HepG2 (cell line): ENCODE data around the gene PSPH. TPM values are rescaled to one million over a fixed set of nuclear protein-coding genes. Genes with fewer than 3 reads are reported as not detected.

ENCODE experiments used
- ARNT2 ChIP-seq: sonication (generic); formaldehyde crosslinking; IDR thresholded peaks from 2 replicates; pipeline ENCODE4 v1.8.0; 2022; ENCODE audit warnings: mild to moderate bottlenecking, low read depth, missing genetic modification reagents, moderate library complexity
- CC2D1A ChIP-seq: sonication (generic); formaldehyde crosslinking; IDR thresholded peaks from 2 replicates; pipeline ENCODE4 v1.8.1; 2023; ENCODE audit warnings: mild to moderate bottlenecking, missing genetic modification reagents
- MBD4 ChIP-seq: IDR thresholded peaks from 2 replicates; pipeline ENCODE4 v1.6.1; 2012; ENCODE audit warnings: low read length, inconsistent platforms, borderline replicate concordance
- REL ChIP-seq: sonication (generic); formaldehyde crosslinking; conservative IDR thresholded peaks from 2 replicates; pipeline ENCODE4 v1.8.0; 2022; ENCODE audit warnings: mild to moderate bottlenecking, missing genetic modification reagents, moderate library complexity
- RFXANK ChIP-seq: IDR thresholded peaks from 2 replicates; pipeline ENCODE4 v1.6.1; 2016
- SMYD3 ChIP-seq: sonication (generic); formaldehyde crosslinking; IDR thresholded peaks from 2 replicates; pipeline ENCODE4 v1.8.1; 2023; ENCODE audit warnings: mild to moderate bottlenecking, missing genetic modification reagents
- SP4 ChIP-seq: sonication (generic); formaldehyde crosslinking; IDR thresholded peaks from 2 replicates; pipeline ENCODE4 v1.8.1; 2023; ENCODE audit warnings: mild to moderate bottlenecking, missing genetic modification reagents
- ZBTB7B ChIP-seq: sonication (generic); formaldehyde crosslinking; IDR thresholded peaks from 2 replicates; pipeline ENCODE4 v1.4.0; 2020; ENCODE audit warnings: missing genetic modification reagents
- ZNF225 ChIP-seq: sonication (generic); formaldehyde crosslinking; IDR thresholded peaks from 2 replicates; pipeline ENCODE4 v1.4.0; 2020; ENCODE audit warnings: mild to moderate bottlenecking, missing genetic modification reagents
- ZNF3 ChIP-seq: IDR thresholded peaks from 2 replicates; pipeline ENCODE4 v1.7.0; 2017; ENCODE audit warnings: inconsistent platforms
- ZNF616 ChIP-seq: sonication (generic); formaldehyde crosslinking; IDR thresholded peaks from 2 replicates; pipeline ENCODE4 v1.5.0; 2020; ENCODE audit warnings: low read depth, mild to moderate bottlenecking, missing genetic modification reagents
- ZNF678 ChIP-seq: sonication (generic); formaldehyde crosslinking; IDR thresholded peaks from 2 replicates; pipeline ENCODE4 v1.4.0; 2020; ENCODE audit warnings: mild to moderate bottlenecking, missing genetic modification reagents
- ZNF768 ChIP-seq: sonication (generic); formaldehyde crosslinking; IDR thresholded peaks from 2 replicates; pipeline ENCODE4 v1.4.0; 2020; ENCODE audit warnings: missing genetic modification reagents
- ZNF773 ChIP-seq: sonication (generic); formaldehyde crosslinking; IDR thresholded peaks from 2 replicates; pipeline ENCODE4 v1.4.0; 2020; ENCODE audit warnings: missing genetic modification reagents, borderline replicate concordance
- ZNF788 ChIP-seq: sonication (generic); formaldehyde crosslinking; IDR thresholded peaks from 2 replicates; pipeline ENCODE4 v1.5.0; 2020; ENCODE audit warnings: mild to moderate bottlenecking, missing genetic modification reagents, borderline replicate concordance
- polyA plus RNA-seq, 8 experiments: library from polyadenylated mRNA; depleted of rRNA in 3 of 8; stranded (reverse) in 7 of 8; unstranded in 1 of 8; fragments of >200 nt; fragmentation: Illumina TruSeq in 4 of 8; extraction: Trizol in 4 of 8; gene quantifications; 2 replicates each; pipeline versions ENCODE4 v1.2.1 to v1.2.3, GENCODE V29; 2011 to 2016; ENCODE audit warnings: low read depth in 4 of 8, missing spikeins in 1 of 8, mixed read lengths in 1 of 8; ENCODE audit not compliant: insufficient read depth in 1 of 8
- total RNA-seq, 5 experiments: library from RNA; depleted of rRNA; stranded (reverse); fragments of >200 nt; fragmentation: Illumina TruSeq; extraction: Trizol; gene quantifications; 2 replicates each; pipeline ENCODE4 v1.2.3, GENCODE V29; 2016; ENCODE audit warnings: low read depth in 1 of 5
- TF ChIP-seq, protein P1 (sequence below): sonication (generic); formaldehyde crosslinking; IDR thresholded peaks from 2 replicates; pipeline ENCODE4 v1.5.0; 2020; ENCODE audit warnings: mild to moderate bottlenecking, missing genetic modification reagents
- TF ChIP-seq, protein P2 (sequence below), 2 experiments: fragments of 450-650 bp in 1 of 2; sonication (generic) in 1 of 2; formaldehyde crosslinking in 1 of 2; IDR thresholded peaks; 2 replicates each; pipeline versions ENCODE4 v1.6.1 to v1.8.0; 2016 to 2022; ENCODE audit warnings: antibody characterized with exemption in 1 of 2, mild to moderate bottlenecking in 1 of 2, missing genetic modification reagents in 1 of 2

The PSPH gene
- total and polyA plus RNA-seq, 2 of the 13 experiments (the other 11 are each of a cell fraction or from before 2014, with no cell fraction given): 85.5 to 124 TPM

DNA sequence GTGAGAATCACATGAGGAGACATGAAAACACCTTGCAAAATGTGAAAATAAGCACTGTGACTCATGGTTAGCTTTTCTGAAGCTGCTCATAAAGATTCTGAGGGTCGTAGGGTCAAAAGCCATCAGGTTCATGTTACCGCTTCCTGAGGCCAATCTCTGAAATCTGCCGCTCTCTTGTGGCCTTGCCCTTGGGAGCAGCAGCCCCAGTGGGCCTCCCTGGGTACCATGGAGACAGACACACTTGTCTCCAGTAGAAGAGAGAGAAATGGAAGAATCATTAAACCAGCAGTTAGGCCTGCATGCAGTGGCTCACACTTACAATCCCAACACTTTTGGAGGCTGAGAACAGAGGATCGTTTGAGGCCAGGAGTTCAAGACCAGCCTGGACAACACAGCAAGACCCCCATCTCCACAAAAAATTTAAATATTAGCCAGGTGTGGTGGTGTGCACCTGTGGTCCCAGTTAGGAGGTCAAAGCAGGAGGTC, 44.0 kb downstream of the PSPH start (continued):
- TF ChIP-seq ZBTB7B (CRISPR knock-in tag) (peak; percentile 89), ZNF225 (CRISPR knock-in tag) (no peak), ZNF3 (CRISPR knock-in tag) (no peak), ZNF616 (CRISPR knock-in tag) (no peak), CC2D1A (CRISPR knock-in tag) (no peak), REL (CRISPR knock-in tag) (no peak), ZNF678 (no peak), ZNF788 (CRISPR knock-in tag) (peak; percentile 53; the same call in 1 of the 2 replicates), ARNT2 (no peak), SP4 (no peak), SMYD3 (CRISPR knock-in tag) (peak; percentile 83; the same call in 1 of the 2 replicates), ZNF768 (CRISPR knock-in tag) (no peak), ZNF773 (no peak), RFXANK (CRISPR knock-in tag) (0 out of 2 replicates have a peak, but pooled peaks have one; percentile 44), MBD4 (no peak; the same call in 1 of the 2 replicates)
- TF ChIP-seq, protein P1, sequence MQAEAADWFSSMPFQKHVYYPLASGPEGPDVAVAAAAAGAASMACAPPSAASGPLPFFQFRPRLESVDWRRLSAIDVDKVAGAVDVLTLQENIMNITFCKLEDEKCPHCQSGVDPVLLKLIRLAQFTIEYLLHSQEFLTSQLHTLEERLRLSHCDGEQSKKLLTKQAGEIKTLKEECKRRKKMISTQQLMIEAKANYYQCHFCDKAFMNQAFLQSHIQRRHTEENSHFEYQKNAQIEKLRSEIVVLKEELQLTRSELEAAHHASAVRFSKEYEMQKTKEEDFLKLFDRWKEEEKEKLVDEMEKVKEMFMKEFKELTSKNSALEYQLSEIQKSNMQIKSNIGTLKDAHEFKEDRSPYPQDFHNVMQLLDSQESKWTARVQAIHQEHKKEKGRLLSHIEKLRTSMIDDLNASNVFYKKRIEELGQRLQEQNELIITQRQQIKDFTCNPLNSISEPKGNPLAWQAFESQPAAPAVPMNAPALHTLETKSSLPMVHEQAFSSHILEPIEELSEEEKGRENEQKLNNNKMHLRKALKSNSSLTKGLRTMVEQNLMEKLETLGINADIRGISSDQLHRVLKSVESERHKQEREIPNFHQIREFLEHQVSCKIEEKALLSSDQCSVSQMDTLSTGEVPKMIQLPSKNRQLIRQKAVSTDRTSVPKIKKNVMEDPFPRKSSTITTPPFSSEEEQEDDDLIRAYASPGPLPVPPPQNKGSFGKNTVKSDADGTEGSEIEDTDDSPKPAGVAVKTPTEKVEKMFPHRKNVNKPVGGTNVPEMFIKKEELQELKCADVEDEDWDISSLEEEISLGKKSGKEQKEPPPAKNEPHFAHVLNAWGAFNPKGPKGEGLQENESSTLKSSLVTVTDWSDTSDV (CRISPR knock-in tag): no peak
- TF ChIP-seq, protein P2, sequence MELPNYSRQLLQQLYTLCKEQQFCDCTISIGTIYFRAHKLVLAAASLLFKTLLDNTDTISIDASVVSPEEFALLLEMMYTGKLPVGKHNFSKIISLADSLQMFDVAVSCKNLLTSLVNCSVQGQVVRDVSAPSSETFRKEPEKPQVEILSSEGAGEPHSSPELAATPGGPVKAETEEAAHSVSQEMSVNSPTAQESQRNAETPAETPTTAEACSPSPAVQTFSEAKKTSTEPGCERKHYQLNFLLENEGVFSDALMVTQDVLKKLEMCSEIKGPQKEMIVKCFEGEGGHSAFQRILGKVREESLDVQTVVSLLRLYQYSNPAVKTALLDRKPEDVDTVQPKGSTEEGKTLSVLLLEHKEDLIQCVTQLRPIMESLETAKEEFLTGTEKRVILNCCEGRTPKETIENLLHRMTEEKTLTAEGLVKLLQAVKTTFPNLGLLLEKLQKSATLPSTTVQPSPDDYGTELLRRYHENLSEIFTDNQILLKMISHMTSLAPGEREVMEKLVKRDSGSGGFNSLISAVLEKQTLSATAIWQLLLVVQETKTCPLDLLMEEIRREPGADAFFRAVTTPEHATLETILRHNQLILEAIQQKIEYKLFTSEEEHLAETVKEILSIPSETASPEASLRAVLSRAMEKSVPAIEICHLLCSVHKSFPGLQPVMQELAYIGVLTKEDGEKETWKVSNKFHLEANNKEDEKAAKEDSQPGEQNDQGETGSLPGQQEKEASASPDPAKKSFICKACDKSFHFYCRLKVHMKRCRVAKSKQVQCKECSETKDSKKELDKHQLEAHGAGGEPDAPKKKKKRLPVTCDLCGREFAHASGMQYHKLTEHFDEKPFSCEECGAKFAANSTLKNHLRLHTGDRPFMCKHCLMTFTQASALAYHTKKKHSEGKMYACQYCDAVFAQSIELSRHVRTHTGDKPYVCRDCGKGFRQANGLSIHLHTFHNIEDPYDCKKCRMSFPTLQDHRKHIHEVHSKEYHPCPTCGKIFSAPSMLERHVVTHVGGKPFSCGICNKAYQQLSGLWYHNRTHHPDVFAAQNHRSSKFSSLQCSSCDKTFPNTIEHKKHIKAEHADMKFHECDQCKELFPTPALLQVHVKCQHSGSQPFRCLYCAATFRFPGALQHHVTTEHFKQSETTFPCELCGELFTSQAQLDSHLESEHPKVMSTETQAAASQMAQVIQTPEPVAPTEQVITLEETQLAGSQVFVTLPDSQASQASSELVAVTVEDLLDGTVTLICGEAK (IDR thresholded peaks at IDR 0.05): no peak
- TF ChIP-seq, protein P2 (CRISPR knock-in tag; IDR thresholded peaks at IDR 0.05): peak; percentile 58; the same call in 1 of the 2 replicates
